ENCODE data around the gene GCNA.
"Not testable (repeated sequence)": the region's sequence is repeated elsewhere in the genome, so short reads cannot be mapped to it uniquely, and the experiment has no call there.

Gene GCNA

DNA sequence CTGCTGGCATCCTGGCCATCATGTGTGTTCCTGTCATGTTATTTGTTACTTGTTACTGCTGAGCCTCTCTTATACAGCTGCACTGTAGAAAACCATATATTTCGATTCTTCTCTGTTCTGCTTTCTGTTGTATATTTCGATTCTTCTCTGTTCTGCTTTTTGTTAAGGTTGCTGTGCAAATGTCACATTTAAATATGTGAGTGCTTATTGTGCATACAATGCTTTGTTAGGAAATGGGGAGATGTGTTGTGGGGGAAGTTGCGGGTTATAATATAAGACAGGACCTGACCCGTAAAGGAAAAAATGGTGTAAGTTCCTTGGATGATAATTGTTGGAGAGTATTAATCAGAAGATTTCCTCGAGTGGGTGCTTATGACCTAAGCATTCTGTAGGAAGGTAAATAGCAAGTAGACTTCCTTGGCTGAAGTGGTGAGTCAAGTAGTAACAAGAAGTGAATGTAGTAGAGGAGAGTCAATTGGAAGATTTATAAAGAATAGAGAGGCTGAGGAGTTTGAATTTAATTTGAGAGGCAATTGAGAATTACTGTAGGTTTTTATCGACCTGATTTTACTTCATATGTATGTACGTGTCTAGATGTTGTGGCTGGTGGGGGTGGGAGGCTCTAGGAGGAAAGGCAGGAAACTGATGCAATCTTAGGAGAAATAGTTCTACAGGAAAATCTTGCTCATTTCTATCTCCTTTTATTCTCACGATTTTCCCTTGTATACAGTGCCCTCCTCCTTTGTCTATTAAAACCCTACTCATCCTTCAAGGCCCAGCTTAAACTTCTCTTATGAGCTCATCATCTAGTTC lies 36.8 kb upstream of the GCNA start:
- FAIRE-seq (peak; percentile 77), DNase-seq (ENCODE audit: insufficient read length) (no peak)
- TF ChIP-seq TAF1 (IDR thresholded peaks at IDR 0.05; ENCODE audit: borderline replicate concordance, low read depth, low read length), result no peak
- TF ChIP-seq POLR2A (IDR thresholded peaks at IDR 0.05; ENCODE audit: low read depth, low read length), result no peak
- no peak for TF ChIP-seq POLR2AphosphoS5 (IDR thresholded peaks at IDR 0.05; ENCODE audit: low read depth, low read length)

DNA sequence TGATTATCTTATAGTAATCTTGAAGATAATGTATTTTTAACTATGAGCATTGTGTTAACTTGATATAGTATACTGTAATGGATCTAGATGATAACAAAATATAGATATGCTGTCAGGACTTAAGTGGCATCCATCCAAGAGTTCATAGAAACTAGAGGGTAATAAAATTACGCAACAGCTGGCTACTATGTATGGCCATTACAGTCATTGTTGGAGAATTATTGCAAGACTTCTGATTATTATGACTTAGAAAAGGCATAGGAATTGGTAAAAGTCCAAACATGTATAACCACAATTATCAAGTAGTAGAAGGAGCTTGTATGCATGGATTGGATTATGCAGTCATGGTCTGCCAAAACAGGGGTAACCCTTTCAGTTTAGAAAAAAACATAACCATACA lies 35.8 kb upstream of the GCNA start:
- TF ChIP-seq POLR2A (IDR thresholded peaks at IDR 0.05; ENCODE audit: low read depth, low read length) (no peak), POLR2AphosphoS5 (IDR thresholded peaks at IDR 0.05; ENCODE audit: low read depth, low read length) (no peak), TAF1 (IDR thresholded peaks at IDR 0.05; ENCODE audit: borderline replicate concordance, low read depth, low read length) (no peak)
- no peak for FAIRE-seq
- no peak for DNase-seq (ENCODE audit: insufficient read length)

DNA sequence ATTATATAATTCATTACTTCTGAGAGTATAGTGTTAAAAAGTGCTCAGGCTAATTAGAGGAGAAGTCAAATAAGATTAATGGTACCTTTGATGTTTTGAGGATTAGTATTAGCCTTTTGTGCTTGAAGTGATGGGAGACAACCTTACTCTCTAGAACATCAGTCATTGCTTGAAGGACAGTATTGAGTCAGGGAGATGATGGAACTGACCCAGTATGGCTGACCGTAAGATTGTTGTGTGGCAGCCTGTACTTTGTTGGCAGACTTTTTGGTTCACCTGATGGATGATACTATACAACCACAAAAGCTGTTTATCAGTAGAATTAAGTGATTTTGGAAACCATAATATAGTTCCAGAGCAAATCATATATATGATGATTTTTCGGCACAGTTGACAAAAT lies 35.4 kb upstream of the GCNA start:
- DNase-seq (ENCODE audit: insufficient read length) (no peak), FAIRE-seq (peak; percentile 27)
- no peak for TF ChIP-seq POLR2A (IDR thresholded peaks at IDR 0.05; ENCODE audit: low read depth, low read length)

DNA sequence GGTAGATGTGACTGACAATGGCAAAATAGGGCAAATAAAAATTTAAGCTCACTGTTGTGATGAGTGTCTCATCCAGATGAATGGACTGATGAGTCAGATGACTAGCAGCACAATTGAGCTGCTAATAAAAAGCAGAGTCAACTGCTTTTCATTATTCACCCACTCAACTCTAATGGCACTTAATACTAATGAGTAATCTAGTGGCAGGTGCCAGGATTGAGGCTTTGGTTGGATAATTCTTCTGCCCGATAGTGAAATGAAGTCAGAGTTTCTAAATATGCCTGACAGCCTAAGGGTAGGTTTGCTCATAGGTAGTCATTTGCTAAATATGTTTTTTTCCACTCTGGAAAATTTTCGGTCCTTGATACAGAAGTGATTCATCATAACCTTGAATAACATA lies 34.9 kb upstream of the GCNA start:
- DNase-seq (ENCODE audit: insufficient read length), result no peak
- FAIRE-seq, result no peak
- TF ChIP-seq TAF1 (IDR thresholded peaks at IDR 0.05; ENCODE audit: borderline replicate concordance, low read depth, low read length) (no peak), POLR2A (IDR thresholded peaks at IDR 0.05; ENCODE audit: low read depth, low read length) (no peak), POLR2AphosphoS5 (IDR thresholded peaks at IDR 0.05; ENCODE audit: low read depth, low read length) (no peak)

DNA sequence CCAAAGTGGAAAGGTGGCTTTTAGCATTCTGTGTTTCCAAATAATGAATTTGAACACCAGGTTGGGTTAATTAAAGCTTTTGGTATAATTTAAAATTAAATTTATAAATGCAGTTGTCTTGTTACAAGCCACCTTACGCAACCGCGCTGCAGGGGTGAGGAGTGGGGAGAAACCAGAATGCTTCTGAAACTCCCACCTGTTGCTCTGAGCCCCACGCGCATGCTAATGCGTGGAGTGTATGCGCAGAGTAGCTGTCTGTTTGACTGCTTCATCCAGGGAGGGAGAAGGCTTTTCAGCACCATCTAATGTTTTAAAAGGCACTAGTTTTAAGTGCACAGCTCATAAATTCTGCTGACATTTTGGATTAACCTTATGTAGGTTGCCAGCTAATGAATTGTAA lies 32.9 kb upstream of the GCNA start:
- no peak for TF ChIP-seq POLR2A (IDR thresholded peaks at IDR 0.05; ENCODE audit: low read depth, low read length)
- TF ChIP-seq POLR2AphosphoS5 (IDR thresholded peaks at IDR 0.05; ENCODE audit: low read depth, low read length), result no peak
- no peak for TF ChIP-seq TAF1 (IDR thresholded peaks at IDR 0.05; ENCODE audit: borderline replicate concordance, low read depth, low read length)
- no peak for DNase-seq (ENCODE audit: insufficient read length)
- no peak for FAIRE-seq

DNA sequence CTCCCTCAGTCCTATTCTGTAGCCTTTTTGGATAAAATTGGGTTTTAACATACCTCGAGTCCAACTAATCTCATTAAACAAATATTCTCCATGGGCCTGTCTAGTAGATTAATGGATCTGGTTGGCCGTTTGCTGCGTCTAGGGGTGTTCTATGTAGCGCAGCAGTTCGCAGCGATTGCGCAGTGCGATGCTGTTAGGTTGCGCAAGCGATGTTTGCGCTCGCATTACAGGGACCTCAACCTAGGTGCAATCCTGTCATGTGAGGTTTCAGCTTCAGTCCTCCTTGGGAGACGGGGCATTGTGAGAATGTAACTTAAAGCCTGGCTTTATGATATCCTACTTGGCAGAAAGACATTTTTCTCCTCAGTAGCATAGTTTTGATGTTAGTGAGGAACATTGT lies 31.4 kb upstream of the GCNA start:
- DNase-seq (ENCODE audit: insufficient read length), result no peak
- no peak for FAIRE-seq
- no peak for TF ChIP-seq POLR2A (IDR thresholded peaks at IDR 0.05; ENCODE audit: low read depth, low read length)
- TF ChIP-seq TAF1 (IDR thresholded peaks at IDR 0.05; ENCODE audit: borderline replicate concordance, low read depth, low read length), result no peak
- no peak for TF ChIP-seq POLR2AphosphoS5 (IDR thresholded peaks at IDR 0.05; ENCODE audit: low read depth, low read length)

DNA sequence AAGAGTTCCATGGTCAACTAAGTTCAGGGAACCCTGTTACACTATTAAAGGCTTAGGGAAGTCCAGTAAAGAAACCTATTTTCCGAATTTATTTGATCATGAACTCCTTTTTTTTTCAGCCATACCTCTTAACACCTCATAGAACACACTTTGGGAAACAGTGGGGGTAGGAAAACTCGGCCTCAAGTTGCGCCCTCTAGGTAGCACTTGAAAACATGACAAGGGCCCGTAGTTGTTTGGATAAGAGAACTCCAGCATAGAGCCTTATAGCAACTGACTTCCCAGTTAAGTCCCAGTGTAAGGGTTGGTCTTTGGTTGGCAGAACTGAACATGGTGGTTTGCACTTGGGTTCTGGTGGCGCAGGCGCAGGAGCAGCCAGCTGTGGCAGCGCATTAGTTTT lies 30.9 kb upstream of the GCNA start:
- no peak for DNase-seq (ENCODE audit: insufficient read length)
- no peak for TF ChIP-seq TAF1 (IDR thresholded peaks at IDR 0.05; ENCODE audit: borderline replicate concordance, low read depth, low read length)
- TF ChIP-seq POLR2AphosphoS5 (IDR thresholded peaks at IDR 0.05; ENCODE audit: low read depth, low read length), result no peak
- no peak for TF ChIP-seq POLR2A (IDR thresholded peaks at IDR 0.05; ENCODE audit: low read depth, low read length)
- no peak for FAIRE-seq

DNA sequence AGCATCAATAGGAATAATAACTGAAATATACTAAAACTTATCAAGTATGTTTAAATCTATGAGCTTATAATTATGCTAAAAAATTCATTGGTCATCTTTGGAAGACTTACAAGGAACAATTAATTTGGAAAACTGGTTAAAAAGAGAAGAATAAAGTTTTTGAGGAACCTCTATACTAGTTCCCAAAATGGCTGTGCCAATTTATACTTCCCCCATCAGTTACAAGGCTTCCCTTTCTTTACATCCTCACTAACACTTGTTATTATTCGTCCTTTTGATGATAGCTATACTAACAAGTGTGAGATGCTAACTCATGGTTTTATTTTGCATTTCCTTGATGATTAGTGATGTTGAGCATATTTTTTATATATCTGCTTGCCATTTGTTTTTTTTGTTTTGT lies 28.3 kb upstream of the GCNA start:
- DNase-seq (ENCODE audit: insufficient read length) (no peak), FAIRE-seq (no peak)
- TF ChIP-seq TAF1 (IDR thresholded peaks at IDR 0.05; ENCODE audit: borderline replicate concordance, low read depth, low read length), result no peak
- TF ChIP-seq POLR2AphosphoS5 (IDR thresholded peaks at IDR 0.05; ENCODE audit: low read depth, low read length), result no peak

DNA sequence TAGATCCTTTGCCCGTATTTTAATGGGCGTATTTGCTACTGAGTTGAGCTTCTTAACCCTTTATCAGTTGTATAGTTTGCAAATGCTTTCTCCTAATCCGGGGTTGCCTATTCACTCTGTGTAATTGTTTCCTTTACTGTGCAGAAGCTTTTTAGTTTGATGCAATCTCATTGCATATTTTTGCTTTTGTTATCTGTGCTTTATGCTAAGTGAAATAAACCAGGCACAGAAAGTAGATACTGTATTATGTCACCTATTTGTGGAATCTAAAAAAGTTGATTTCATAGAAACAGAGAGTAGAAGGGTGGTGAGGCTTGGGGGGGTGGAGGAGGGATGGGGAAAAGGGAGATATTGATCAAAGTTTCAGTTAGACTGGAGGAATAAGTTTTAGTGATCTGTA lies 27.7 kb upstream of the GCNA start:
- no peak for TF ChIP-seq POLR2AphosphoS5 (IDR thresholded peaks at IDR 0.05; ENCODE audit: low read depth, low read length)
- TF ChIP-seq POLR2A (IDR thresholded peaks at IDR 0.05; ENCODE audit: low read depth, low read length), result no peak
- TF ChIP-seq TAF1 (IDR thresholded peaks at IDR 0.05; ENCODE audit: borderline replicate concordance, low read depth, low read length), result no peak
- FAIRE-seq, result no peak
- no peak for DNase-seq (ENCODE audit: insufficient read length)

DNA sequence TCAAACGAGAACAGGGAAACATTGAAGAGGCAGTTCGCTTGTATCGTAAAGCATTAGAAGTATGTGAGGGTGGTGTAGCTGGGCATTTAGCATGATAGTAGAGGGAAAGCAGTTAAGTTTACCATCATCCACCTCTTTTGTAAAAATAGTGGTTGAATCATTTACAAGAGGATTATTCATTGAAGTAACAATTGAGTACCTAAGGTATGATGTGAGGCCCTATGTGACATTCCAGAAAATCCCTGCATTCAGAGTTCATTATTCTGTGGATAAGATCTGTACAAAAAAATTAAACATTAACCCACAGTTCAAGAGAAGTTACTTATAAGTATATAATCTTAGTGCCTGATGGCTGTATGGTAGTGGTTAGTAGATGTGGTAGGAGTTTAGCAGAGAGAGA lies 22.2 kb upstream of the GCNA start:
- no peak for FAIRE-seq
- no peak for TF ChIP-seq POLR2AphosphoS5 (IDR thresholded peaks at IDR 0.05; ENCODE audit: low read depth, low read length)
- no peak for DNase-seq (ENCODE audit: insufficient read length)

DNA sequence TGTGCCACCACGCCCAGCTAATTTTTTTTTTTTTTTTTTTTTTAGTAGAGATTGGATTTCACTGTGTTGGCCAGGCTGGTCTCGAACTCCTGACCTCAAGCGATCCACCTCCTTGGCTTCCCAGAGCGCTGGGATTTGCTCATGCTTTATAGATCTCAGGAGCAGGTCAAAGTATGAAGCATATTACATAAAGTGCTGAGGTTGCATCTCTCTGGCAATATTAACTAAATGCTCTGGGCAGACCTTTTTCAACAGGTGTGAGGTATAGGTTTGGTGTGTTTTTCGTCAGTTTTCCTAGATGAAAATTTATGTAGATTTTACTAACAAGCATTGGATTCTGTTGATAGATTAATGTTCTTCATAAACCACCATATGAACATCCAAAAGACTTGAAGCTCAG lies 19.3 kb upstream of the GCNA start:
- FAIRE-seq, result no peak
- TF ChIP-seq POLR2AphosphoS5 (IDR thresholded peaks at IDR 0.05; ENCODE audit: low read depth, low read length) (no peak), TAF1 (IDR thresholded peaks at IDR 0.05; ENCODE audit: borderline replicate concordance, low read depth, low read length) (no peak), POLR2A (IDR thresholded peaks at IDR 0.05; ENCODE audit: low read depth, low read length) (no peak)
- DNase-seq (ENCODE audit: insufficient read length), result no peak

DNA sequence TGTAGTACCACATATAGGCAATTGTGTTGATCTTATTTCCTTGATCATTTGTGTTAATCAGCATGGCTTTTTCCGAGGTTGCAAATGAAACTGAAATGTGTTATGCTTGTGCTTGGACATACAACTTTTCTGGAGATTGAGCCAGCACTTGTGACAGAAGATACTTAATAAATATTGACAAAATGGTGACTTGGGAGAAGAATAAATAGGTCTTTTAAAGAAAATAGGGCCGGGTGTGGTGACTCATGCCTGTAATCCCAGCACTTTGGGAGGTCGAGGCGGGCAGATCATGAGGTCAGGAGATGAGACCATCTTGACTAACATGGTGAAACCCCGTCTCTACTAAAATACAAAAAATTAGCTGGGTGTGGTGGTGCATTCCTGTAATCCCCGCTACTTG lies 18.5 kb upstream of the GCNA start:
- not testable (repeated sequence) for FAIRE-seq; DNase-seq (ENCODE audit: insufficient read length)

DNA sequence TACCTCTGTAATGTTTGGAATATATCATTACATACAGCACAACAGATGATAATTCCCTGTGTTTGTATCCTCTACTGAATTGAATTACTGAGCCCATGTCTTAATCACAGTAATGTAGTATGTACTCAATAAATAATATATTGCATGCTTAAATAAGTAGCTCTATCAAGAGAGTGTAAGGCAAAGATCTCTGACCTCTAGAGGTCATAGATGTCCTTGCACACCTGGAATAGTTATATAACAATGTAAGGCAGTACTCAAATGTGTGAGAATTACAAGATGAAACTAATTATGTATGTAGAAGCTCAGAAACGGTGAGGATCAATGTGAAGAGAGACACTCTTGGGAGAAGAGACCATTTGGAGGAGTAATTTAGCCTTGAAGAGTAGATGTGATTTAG lies 14.3 kb upstream of the GCNA start:
- DNase-seq (ENCODE audit: insufficient read length), result no peak
- TF ChIP-seq TAF1 (IDR thresholded peaks at IDR 0.05; ENCODE audit: borderline replicate concordance, low read depth, low read length), result no peak
- TF ChIP-seq POLR2A (IDR thresholded peaks at IDR 0.05; ENCODE audit: low read depth, low read length), result no peak
- peak; percentile 24 for FAIRE-seq

Data from GM12892 (cell line).